Gastroesophageal sphincter (tissue), 3 donors: ENCODE measurements around the gene ALK.

Source experiments
- CTCF ChIP-seq, 4 experiments: fragments of 200-600 bp in 2 of 4; fragments of 450-650 bp in 2 of 4; sonication (generic) in 1 of 4; IDR thresholded peaks; one replicate each; pipeline ENCODE4 v1.5.1; 2017 to 2019; ENCODE audit warnings: antibody characterized with exemption in 4 of 4, mild to moderate bottlenecking in 2 of 4, moderate library complexity in 2 of 4
- POLR2A ChIP-seq, 2 donors: fragments of 450-650 bp; IDR thresholded peaks; one replicate each; pipeline ENCODE4 v1.6.1; 2017; ENCODE audit warnings: antibody characterized with exemption in 2 of 2, mild to moderate bottlenecking in 2 of 2, moderate library complexity in 1 of 2
- POLR2AphosphoS5 ChIP-seq: sonication (generic); formaldehyde crosslinking; IDR thresholded peaks from one replicate; pipeline ENCODE4 v1.6.1; 2017; ENCODE audit warnings: antibody characterized with exemption

GRCh38 chr2:29802986-29803385, 118.4 kb downstream of the ALK start:
- TF ChIP-seq CTCF (IDR thresholded peaks at IDR 0.05) (no peak), POLR2AphosphoS5 (no peak), POLR2A (IDR thresholded peaks at IDR 0.05) (no peak)
